Measurements from ENCODE around the gene GPD1L. TPM values are rescaled to one million over a fixed set of nuclear protein-coding genes. Genes with fewer than 3 reads are reported as not detected.
"Not testable (repeated sequence)": the region's sequence is repeated elsewhere in the genome, so short reads cannot be mapped to it uniquely, and the experiment has no call there.

Gene GPD1L
- 5.9 TPM for total RNA-seq

DNA sequence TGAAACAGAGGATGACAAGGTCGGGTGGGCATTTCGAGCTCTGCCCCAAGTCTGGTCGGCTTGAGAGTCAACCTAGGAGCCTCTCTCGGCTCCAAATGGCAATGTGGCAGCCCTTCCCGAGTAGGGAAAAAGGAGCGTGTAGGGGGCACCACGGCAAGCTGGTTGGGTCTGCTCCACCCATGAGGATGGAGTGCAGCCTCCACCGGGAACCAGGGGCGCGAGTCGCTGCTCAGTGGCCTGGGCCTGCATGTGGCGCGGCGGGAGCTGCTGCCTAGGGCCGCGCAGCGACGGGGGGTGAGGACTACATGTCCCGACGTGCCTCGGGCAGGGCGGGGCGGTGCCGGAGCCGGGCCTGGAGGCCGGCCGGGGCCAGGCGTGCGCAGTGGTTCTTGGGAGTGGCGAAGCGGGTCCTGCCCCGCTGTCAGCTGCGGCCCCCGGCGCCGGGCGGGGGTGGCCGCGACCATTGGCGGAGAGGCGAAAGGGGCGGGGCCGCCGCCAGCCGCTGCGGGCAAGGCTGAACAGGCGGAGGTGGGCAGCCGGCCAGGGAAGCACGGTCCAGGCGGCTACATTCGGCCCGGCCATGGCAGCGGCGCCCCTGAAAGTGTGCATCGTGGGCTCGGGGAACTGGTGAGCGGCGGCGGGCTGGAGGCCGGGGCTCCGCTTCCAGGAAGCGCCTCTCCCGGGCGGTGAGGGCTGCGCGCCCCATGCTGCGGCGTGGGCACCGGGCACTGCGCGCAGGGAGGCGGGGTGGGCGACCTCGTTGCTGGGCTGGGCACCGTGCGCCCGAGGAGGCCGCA lies at the start of gene GPD1L:
Gene GPD1L, plus strand, starts transcription at position 489 of the 797 bp plus-strand sequence. Its CDS starts 92 bp downstream, at position 581.
- DNase-seq (ENCODE audit: low read depth in 2 of 3, low spot score in 2 of 3) = peak; percentile 74 to 93 (median 90)

DNA sequence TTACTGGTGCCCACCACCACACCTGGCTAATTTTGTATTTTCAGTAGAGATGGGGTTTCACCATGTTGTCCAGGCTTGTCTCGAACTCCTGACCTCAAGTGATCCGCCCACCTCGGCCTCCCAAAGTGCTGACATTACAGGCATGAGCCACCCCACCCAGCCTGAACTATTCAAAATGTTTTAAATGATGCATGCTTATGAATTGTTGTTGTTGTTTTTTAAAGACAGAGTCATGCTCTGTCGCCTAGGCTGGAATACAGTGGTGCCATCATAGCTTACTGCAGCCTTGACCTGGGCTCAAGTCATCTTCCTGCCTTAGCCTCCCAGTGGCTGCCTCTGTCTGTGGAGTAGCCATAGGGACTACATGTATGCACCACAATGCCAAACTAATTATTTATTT lies 48.0 kb upstream of the GPD1L start:
- DNase-seq (ENCODE audit: low read depth in 2 of 3, low spot score in 2 of 3) = not testable (repeated sequence)

DNA sequence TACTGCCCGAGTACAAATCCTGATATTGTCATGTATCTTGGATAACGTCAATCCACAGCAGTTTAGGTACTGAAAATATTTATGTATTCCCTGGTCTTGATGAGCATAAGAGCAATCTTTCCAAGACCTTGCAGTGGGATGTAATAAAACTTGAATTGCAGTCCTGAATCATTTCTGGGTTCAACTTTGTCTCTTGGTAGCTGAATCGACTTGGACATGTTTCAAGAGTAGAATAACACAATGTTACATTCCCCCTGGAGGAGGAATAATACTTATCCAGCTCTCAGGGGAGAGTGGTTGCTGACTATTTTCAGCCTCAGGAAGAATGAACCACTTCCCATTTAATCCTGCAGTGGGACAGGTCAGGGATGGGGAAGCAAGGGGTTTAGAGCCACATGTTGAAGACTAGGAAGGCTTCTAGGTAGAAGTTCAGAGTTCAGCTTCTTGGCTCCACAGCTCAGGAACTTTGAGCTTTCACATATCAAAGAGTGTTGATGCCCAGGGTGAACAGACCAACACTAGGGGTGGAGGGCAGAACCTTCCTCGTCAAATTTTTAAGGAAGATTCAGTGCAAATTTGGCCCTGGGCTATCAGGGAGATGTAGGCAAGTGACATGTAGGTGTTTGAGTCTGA lies 43.4 kb upstream of the GPD1L start:
- no peak for DNase-seq (ENCODE audit: low read depth in 2 of 3, low spot score in 2 of 3)

DNA sequence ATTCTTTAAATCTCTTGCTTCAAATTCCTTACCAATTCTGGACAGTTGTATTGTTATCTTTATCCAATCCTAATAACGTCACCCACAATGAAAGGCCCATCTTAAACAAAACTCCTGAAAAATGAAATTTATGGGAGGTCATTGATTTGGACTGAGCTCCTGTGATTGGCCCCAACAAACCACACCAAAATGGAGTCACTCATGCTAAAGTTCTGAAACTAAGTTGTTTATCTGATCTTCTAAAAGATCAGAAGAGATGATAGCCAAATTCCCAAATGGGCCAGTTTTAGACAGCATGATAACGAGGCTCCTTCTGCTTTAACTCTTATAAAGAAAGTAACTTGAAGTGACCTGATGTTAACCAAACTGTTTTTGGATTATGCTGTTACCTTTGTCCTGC lies 39.7 kb upstream of the GPD1L start:
- no peak for DNase-seq (ENCODE audit: low read depth in 2 of 3, low spot score in 2 of 3)

DNA sequence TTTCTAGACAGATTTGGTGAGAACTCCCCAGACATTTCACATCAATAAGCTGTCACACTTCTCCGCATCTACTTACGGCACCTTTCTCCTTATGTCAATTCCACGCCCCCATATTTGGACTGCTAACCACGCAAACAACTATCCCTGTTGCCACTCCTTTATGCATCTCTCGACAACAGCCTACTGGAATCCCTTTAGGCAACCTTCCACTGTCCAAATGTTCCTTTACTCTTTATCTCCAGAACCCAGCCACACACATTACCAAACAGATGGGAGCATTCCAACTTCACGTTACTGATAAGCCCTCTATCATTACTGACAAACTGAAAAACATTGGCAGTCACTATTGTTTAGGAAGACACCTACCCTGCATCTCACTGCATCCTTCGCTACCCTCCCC lies 32.2 kb upstream of the GPD1L start:
- DNase-seq (ENCODE audit: low read depth in 2 of 3, low spot score in 2 of 3) = not testable (repeated sequence)

DNA sequence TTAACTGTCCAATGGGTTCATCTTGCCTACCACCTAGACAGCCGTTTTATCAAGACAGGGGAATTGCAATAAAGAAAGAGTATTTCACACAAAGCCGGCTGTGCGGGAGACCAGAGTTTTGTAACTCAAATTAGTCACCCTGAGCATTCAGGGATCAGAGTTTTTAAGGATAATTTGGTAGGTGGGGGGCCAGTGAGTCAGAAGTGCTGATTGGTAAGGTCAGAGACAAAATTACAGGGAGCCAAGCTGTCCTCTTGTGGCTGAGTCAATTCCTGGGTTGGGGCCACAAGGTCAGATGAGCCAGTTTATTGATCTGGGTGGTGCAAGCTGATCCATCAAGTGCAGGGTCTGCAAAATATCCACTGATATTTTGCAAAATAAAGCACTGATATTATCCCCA lies 29.9 kb upstream of the GPD1L start:
- no peak for DNase-seq (ENCODE audit: low read depth in 2 of 3, low spot score in 2 of 3)

DNA sequence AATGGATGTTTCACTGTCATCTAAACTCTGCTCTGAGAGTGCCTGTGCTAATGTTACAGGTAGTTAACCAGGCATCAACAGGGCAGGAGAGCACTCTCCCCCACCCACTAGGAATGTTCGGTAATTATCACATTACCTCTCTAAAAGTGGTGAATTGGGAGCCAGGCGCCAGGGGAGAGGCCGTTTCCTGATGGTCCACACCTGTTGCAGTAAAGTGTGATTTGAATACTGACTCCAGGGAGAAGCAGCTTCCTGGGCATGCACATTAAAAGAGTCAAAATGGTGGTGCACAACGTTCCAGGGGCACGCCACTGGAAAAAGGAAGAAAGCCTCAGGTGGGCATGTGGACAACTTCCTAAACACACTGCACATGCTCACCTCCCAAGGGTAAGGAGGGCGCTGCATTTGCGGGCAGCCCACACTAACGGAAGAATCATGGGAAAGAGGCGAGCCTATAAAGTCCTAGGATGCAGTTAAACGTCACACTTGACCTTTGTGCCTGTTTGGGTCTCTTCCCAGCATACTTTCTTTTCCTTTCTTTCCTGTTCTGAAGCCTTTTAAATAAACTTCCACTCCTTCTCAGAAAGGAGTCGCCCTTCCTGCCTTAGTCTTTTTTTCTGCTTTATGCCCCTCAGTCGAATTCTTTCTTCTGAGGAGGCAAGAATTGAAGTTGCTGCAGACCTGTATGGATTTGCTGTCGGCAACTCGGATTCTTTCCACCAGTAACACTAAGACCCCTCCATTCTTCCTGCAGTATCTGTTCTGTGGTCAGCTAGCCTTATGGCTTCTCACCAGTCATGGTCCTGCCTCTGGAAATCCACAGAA lies 28.9 kb upstream of the GPD1L start:
- DNase-seq (ENCODE audit: low read depth in 2 of 3, low spot score in 2 of 3) = no peak

DNA sequence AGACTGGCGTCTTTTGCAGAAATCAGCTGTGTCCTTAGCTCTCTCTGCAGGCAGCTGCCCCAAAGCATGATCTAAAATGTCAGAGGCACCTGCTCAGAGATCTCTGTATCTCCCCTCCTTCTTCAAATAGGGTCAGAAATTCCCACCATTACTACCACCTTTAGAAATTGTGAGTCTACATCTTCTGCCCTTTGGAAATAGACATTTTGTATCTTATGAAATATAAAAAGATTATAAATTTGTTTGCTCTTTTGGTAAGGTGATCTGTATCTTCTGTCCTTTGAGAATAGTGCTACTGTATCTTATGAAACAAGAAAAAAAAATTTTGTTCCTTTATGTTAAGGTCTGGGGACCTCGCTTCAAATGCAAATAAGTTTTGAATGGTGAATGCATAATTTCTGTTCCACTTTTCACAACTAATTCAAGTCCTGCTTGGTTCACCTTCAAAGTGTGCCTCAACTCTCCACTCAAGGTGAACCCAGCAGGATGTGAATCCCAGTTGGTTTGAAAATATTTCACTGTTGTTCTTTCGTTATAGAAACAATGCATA lies 28.3 kb upstream of the GPD1L start:
- DNase-seq (ENCODE audit: low read depth in 2 of 3, low spot score in 2 of 3) = no peak

DNA sequence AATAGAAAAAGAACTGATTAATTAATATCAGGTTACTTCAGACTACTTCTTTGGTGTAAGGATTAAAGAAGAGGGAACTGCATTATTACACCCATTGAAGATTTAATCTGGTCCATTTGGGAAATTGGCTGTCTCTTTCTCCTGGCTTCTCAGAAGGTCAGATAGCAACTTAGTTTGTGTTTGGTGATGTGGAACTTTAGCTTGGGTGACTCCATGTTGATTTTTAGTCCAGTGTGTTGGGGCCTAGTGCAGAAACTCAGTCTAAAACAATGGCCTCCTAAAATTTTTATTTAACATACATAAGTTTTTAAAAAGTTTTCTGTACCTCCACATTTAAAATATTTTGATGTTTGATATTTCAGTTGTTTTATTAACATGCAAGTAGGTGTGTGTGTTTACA lies 27.6 kb upstream of the GPD1L start:
- no peak for DNase-seq (ENCODE audit: low read depth in 2 of 3, low spot score in 2 of 3)

DNA sequence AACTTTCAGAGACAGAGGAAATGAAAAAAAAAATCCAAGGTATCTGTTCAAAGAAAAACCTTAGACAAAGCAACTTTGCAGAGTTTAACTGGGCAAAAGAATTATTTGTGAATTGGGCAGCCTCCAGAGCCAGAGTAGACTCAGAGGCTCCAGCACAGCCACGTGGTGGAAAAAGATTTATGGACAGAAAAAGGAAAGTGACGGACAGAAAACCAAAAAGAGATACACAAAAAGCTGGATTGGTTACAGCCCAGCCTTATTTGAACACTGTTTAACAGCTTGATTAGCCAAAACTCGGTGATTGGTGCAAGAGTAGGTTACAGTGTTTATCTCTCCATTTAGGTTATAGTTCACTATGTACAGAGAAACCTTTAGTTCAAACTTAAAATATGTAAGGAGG lies 23.7 kb upstream of the GPD1L start:
- no peak for DNase-seq (ENCODE audit: low read depth in 2 of 3, low spot score in 2 of 3)

DNA sequence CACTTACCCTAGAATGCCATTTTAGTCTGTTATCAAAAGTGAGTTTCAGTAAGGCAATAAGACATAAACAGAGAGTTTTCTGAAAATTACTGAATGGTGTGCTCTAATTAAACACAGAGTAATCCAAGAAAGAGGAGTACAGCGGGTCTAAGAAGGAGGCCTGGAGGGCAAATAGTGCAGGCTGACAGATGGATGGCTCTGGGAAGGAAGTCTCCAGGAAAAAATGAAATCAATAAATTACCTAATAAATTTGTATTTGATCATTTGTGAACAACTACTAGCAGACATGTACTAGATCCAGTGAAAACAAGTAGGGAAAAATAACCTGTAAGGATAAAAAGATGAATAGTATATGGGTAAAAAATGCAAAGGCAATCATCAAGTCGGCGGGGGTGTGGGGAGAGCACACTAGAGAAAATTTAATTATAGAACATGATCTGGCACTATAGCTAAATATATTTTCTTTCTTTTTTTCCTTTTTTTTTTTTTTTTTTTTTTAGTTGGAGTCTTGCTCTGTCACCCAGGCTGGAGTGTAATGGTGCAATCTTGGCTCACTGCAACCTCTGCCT lies 22.6 kb upstream of the GPD1L start:
- no peak for DNase-seq (ENCODE audit: low read depth in 2 of 3, low spot score in 2 of 3)

DNA sequence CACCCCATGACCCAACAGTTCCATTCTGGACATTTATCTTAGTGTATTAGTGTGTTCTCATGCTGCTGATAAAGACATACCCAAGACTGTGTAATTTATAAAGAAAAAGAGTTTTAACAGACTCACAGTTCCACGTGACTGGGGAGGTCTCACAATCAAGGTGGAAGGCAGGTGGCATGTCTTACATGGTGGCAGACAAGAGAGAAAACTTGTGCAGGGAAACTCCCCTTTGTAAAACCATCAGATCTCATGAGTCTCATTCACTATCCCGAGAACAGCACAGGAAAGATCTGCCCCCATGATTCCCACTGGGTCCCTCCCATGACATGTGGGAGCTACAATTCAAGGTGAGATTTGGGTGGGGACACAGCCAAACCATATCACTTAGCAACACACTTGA lies 21.6 kb upstream of the GPD1L start:
- no peak for DNase-seq (ENCODE audit: low read depth in 2 of 3, low spot score in 2 of 3)

DNA sequence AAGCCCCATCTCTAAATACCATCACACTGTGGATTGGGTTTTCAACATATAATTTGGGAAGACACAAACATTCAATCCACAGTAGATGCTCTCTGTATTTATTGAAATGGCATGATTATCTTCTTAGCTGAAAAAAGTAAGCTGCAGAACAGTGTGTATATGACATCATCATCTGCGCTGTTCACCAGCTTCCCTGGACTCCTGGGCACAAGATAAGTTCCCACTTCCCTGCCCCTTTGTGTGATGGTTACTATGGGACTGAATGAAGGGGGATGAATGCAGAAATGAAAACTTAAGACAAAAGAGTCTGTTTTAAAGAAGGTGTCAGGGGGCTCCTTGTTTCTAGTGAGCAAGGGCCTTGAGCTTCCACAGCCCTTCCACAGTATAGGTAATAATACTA lies 20.0 kb upstream of the GPD1L start:
- DNase-seq (ENCODE audit: low read depth in 2 of 3, low spot score in 2 of 3) = no peak

DNA sequence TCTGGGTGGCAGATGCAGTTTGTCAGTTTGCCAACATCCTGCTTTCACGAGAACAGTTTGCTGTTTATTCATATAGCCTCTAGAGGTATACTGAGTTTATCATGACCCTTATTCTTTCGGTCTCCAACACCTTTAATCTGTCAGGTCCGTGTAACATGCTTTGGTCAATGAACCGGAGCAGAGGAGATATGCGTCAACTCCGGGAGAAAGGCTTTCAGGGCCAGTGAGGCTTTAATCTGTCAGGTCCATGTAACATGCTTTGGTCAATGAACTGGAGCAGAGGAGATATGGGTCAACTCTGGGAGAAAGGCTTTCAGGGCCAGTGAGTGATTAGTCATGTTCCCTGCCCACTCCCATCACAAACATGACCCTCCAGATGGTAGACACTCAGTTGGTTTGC lies 16.9 kb upstream of the GPD1L start:
- no peak for DNase-seq (ENCODE audit: low read depth in 2 of 3, low spot score in 2 of 3)

DNA sequence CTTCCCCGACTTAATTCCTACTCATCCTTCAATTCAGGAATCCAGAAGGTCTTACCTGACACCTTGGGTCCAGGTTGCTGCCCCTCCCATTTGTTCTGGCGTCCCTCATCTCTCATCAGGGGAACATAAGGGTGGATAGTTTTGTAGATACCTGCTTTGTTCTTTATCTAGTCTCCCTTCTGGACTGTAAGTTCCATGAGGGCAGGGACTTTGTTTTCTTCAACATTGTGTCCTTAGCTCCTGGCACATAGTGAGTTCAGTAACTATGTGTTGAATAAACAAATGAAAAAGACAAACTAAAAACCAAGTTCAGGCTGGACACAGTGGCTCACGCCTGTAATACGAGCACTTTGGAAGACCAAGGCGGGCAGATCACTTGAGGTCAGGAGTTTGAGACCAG lies 13.2 kb upstream of the GPD1L start:
- DNase-seq (ENCODE audit: low read depth in 2 of 3, low spot score in 2 of 3) = no peak

DNA sequence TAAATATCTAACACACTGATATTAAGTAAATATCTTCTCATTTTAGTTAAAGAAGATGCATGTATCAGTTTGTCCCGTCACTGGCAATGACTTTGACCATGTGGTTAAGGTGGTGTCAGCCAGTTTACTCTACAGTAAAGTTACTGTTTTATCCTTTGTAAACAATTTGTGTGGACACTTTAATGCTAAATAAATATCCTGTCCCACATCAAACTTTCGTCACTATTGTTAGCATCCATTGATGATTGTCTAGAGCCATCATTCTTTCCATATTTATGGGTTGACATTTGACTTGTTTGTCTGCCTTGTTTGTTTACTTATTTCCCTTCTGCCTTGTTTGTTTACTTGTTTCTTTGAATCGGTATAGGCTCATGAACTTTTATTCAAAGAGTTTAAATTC lies 11.0 kb upstream of the GPD1L start:
- no peak for DNase-seq (ENCODE audit: low read depth in 2 of 3, low spot score in 2 of 3)

DNA sequence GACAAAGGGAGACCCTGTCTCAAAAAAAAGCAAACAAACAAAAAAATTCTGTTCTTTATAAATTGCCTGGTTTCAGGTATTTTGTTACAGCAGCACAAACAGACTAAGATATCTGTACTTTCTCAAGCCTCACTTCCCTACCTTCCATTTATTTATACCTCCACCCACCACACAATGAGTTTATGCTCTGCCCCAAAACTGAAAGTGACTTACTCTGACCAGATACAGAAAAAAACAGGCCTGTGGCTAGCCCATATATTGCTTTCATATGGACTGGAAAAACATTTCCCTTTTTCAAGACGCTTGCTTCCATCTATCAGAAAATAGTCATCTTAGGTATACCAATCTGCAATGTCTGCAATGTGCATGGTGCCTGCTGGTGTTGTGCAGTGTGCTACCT lies 8.7 kb upstream of the GPD1L start:
- peak in 1 of 3 donors; percentile 42 for DNase-seq (ENCODE audit: low read depth in 2 of 3, low spot score in 2 of 3)

DNA sequence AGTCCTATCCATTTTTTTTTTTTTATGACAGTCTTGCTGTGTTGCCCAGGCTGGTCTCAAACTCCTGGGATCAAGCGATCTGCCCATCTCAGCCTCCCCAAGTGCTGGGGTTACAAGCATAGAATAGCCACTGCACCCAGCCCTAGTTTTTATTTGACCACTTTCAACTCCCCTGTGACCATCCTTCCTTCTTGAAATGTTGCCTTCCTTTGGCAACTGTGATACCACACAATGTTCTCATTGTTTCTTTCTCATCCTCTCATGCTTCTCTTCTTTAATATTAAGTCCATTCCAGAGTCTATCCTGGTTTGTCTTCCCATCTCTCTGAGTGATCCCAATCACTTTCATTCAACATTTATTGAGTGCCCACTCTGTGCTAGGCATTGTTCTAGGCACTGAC lies 7.9 kb upstream of the GPD1L start:
- DNase-seq (ENCODE audit: low read depth in 2 of 3, low spot score in 2 of 3) = no peak

DNA sequence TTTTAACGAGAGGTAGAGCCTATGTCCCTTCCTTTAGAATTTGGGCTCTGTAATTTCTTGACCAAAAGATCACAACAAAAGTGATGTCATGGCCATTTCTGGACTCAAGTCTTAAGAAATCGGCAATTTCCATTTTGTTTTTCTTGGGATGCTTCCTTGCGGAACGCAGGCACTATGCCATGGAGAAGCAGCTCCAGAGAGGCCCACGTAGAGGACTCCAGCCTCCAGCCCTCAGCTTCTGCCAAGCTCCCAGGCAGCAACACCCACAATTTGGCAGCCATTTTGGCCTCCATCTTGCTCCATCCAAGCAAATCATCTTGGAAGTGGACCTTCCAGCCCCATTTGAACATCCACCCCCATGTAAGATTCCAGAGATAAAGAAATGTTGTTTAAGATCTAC lies 6.0 kb upstream of the GPD1L start:
- DNase-seq (ENCODE audit: low read depth in 2 of 3, low spot score in 2 of 3) = no peak

DNA sequence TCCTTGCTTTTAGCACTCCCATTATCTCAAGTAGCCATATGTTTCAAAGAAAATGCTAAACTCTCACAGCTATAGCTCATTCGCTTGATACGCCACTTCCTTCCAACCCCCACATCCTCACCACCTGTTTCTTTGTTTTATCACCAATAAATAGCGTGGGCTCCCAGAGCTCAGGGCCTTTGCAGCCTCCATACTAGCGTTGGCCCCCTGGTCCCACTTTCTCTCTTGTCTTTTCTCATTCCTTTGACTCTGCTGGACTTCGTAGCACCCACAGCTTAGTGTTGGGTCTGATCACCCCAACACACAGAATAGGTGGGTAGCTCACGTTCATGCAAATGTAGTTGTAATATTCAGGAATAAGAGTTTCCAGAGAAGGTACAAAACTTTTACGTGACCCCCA lies 4.1 kb upstream of the GPD1L start:
- DNase-seq (ENCODE audit: low read depth in 2 of 3, low spot score in 2 of 3) = no peak

DNA sequence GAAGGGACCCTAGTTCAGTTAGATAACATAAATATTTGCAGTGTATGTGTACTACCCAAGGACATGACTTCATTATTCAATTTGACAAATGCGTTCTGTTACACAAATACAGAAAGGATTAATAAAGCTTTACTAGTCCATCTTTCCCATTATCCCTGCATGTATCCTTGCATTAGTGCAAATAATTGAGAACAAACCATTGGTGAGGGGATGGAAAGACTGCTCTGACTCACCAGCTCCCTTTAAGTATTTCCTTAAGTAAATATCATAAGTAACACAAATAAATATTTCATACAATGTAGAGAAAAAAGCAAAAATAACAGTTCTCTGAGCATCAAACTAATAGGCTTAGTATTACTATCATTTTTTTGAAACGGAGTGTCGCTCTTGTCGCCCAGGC lies 1.9 kb upstream of the GPD1L start:
- no peak for DNase-seq (ENCODE audit: low read depth in 2 of 3, low spot score in 2 of 3)
